CD4-positive, alpha-beta T cell treated with Interferon gamma for 1 hour (primary cell): ENCODE results near the gene LRCH1.

ENCODE experiments used
- DNase-seq: peaks from one replicate; pipeline ENCODE4 v3.0.0-alpha.2; 2020

LRCH1 gene

GRCh38 chr13:46641274-46642081 is 88.5 kb downstream of the LRCH1 start:
- no peak for DNase-seq

GRCh38 chr13:46642254-46642653 is 89.3 kb downstream of the LRCH1 start:
- no peak for DNase-seq

GRCh38 chr13:46643165-46643777 is 90.3 kb downstream of the LRCH1 start:
- no peak for DNase-seq

- no peak for DNase-seq
Measured at GRCh38 chr13:46644816-46645215, 91.8 kb downstream of the LRCH1 start.

- no peak for DNase-seq
Measured at GRCh38 chr13:46647512-46648065, 94.6 kb downstream of the LRCH1 start.

- DNase-seq = no peak
Measured at GRCh38 chr13:46648166-46648607, 95.2 kb downstream of the LRCH1 start.

GRCh38 chr13:46649816-46650215 is 96.8 kb downstream of the LRCH1 start:
- DNase-seq = no peak

GRCh38 chr13:46654951-46655350 is 102.0 kb downstream of the LRCH1 start:
- DNase-seq = no peak

- no peak for DNase-seq
Measured at GRCh38 chr13:46655377-46656180, 102.6 kb downstream of the LRCH1 start.

GRCh38 chr13:46656786-46657185 is 103.8 kb downstream of the LRCH1 start:
- DNase-seq = no peak

GRCh38 chr13:46659413-46660065 is 106.6 kb downstream of the LRCH1 start:
- no peak for DNase-seq

- DNase-seq = no peak
Measured at GRCh38 chr13:46660416-46660815, 107.4 kb downstream of the LRCH1 start.

- DNase-seq = no peak
Measured at GRCh38 chr13:46660857-46661256, 107.9 kb downstream of the LRCH1 start.

GRCh38 chr13:46662690-46663089 is 109.7 kb downstream of the LRCH1 start:
- DNase-seq = no peak

- no peak for DNase-seq
Measured at GRCh38 chr13:46663206-46664037, 110.5 kb downstream of the LRCH1 start.

GRCh38 chr13:46664195-46664594 is 111.2 kb downstream of the LRCH1 start:
- DNase-seq = no peak

- DNase-seq = no peak
Measured at GRCh38 chr13:46665248-46665632, 112.3 kb downstream of the LRCH1 start.

GRCh38 chr13:46665633-46666482 is 112.9 kb downstream of the LRCH1 start:
- no peak for DNase-seq

- no peak for DNase-seq
Measured at GRCh38 chr13:46666727-46667456, 113.9 kb downstream of the LRCH1 start.

GRCh38 chr13:46667687-46668281 is 114.8 kb downstream of the LRCH1 start:
- DNase-seq = no peak
